SK-N-SH (cell line): ENCODE measurements around the gene MAST4. TPM values are rescaled to one million over a fixed set of nuclear protein-coding genes. Genes with fewer than 3 reads are reported as not detected.

Experiments
- CTCF ChIA-PET: fragments of 300-600, 350-600 bp; formaldehyde crosslinking; extraction: SDS; loops from one replicate; lab custom pipeline; 2021; lab: Yijun Ruan, JAX
- POLR2A ChIA-PET: fragments of 350-600 bp; sonication (Branson Sonifier 250); formaldehyde crosslinking; extraction: SDS; loops from one replicate; lab custom pipeline; 2020; ENCODE audit warnings: antibody characterized with exemption, inconsistent platforms; lab: Yijun Ruan, JAX
- DNase-seq: peaks from one replicate; pipeline ENCODE4 v3.0.0; 2012
- H2AFZ ChIP-seq: fragments of 200-600 bp; sonication (generic); 2 replicates; pipeline ENCODE4 v1.8.1; 2016; ENCODE audit warnings: antibody characterized with exemption, mild to moderate bottlenecking, low read depth
- H3F3A ChIP-seq: fragments of 200-600 bp; sonication (generic); replicated peaks from 2 replicates; pipeline ENCODE3; 2016; ENCODE audit warnings: antibody characterized with exemption, mild to moderate bottlenecking; ENCODE audit not compliant: insufficient read depth
- H3K27ac ChIP-seq, 2 experiments: fragments of 200-500 bp in 1 of 2; fragments of 200-600 bp in 1 of 2; sonication (Bioruptor generic) in 1 of 2; sonication (generic), shearing (Covaris generic) in 1 of 2; 2 replicates each; pipeline versions ENCODE4 v1.5.1 to v1.6.1; 2014 to 2016; ENCODE audit warnings: low read depth in 2 of 2, inconsistent platforms in 1 of 2, low read length in 1 of 2, mild to moderate bottlenecking in 1 of 2, mixed read lengths in 1 of 2
- H3K27me3 ChIP-seq: fragments of 200-600 bp; sonication (generic), shearing (Covaris generic); 2 replicates; pipeline ENCODE4 v1.6.1; 2016; ENCODE audit warnings: mixed run types; ENCODE audit not compliant: insufficient read depth
- H3K36me3 ChIP-seq, 2 experiments: fragments of 200-500 bp in 1 of 2; fragments of 200-600 bp in 1 of 2; sonication (Bioruptor generic) in 1 of 2; sonication (generic) in 1 of 2; replicated peaks in 1 of 2; 2 replicates each; pipeline versions ENCODE3 to v1.5.1; 2014 to 2016; ENCODE audit warnings: low read length in 1 of 2, mild to moderate bottlenecking in 1 of 2; ENCODE audit not compliant: insufficient read depth in 2 of 2, control insufficient read depth in 1 of 2
- H3K4me1 ChIP-seq, 2 experiments: fragments of 200-500 bp in 1 of 2; fragments of 200-600 bp in 1 of 2; sonication (Bioruptor generic) in 1 of 2; sonication (generic), shearing (Covaris generic) in 1 of 2; 2 replicates each; pipeline versions ENCODE4 v1.5.1 to v1.6.1; 2014 to 2016; ENCODE audit warnings: low read depth in 1 of 2, low read length in 1 of 2, mixed run types in 1 of 2; ENCODE audit not compliant: insufficient read depth in 2 of 2, control insufficient read depth in 1 of 2
- H3K4me2 ChIP-seq: fragments of 200-600 bp; sonication (generic), shearing (Covaris generic); 2 replicates; pipeline ENCODE4 v1.6.1; 2017; ENCODE audit warnings: mixed run types
- H3K4me3 ChIP-seq, 2 experiments: fragments of 200-500 bp in 1 of 2; fragments of 200-600 bp in 1 of 2; sonication (Bioruptor generic) in 1 of 2; sonication (generic), shearing (Covaris generic) in 1 of 2; 2 replicates each; pipeline versions ENCODE4 v1.5.1 to v1.8.1; 2014 to 2016; ENCODE audit warnings: low read depth in 2 of 2, inconsistent platforms in 1 of 2, low read length in 1 of 2, mild to moderate bottlenecking in 1 of 2, mixed read lengths in 1 of 2, moderate library complexity in 1 of 2
- H3K79me2 ChIP-seq: fragments of 200-600 bp; sonication (generic); 2 replicates; pipeline ENCODE4 v1.8.1; 2017; ENCODE audit warnings: mild to moderate bottlenecking; ENCODE audit not compliant: insufficient read depth
- H3K9ac ChIP-seq: fragments of 200-600 bp; sonication (generic); 2 replicates; pipeline ENCODE4 v1.6.1; 2017; ENCODE audit warnings: mixed run types
- H3K9me2 ChIP-seq: fragments of 200-600 bp; sonication (generic); 2 replicates; pipeline ENCODE4 v1.6.1; 2017; ENCODE audit warnings: mixed run types
- H3K9me3 ChIP-seq: fragments of 200-600 bp; sonication (generic); 2 replicates; pipeline ENCODE4 v1.6.1; 2017; ENCODE audit warnings: mixed run types, mild to moderate bottlenecking, moderate library complexity
- H4K20me1 ChIP-seq: fragments of 200-600 bp; sonication (generic); 2 replicates; pipeline ENCODE4 v1.6.1; 2017; ENCODE audit warnings: mild to moderate bottlenecking, mixed run types; ENCODE audit not compliant: insufficient read depth
- ELF1 ChIP-seq: IDR thresholded peaks from 2 replicates; pipeline ENCODE4 v1.4.0; 2012
- EP300 ChIP-seq, 2 experiments: IDR thresholded peaks; 2 replicates each; pipeline versions ENCODE4 v1.4.0 to v1.6.1; 2012; ENCODE audit warnings: borderline replicate concordance in 1 of 2, low read depth in 1 of 2, low read length in 1 of 2
- EZH2phosphoT487 ChIP-seq: fragments of 200-600 bp; sonication (generic); IDR thresholded peaks from 2 replicates; pipeline ENCODE4 v1.6.1; 2017; ENCODE audit warnings: low read depth, mixed run types, mild to moderate bottlenecking, antibody characterized with exemption, moderate library complexity, borderline replicate concordance
- FOXJ3 ChIP-seq: sonication (generic); formaldehyde crosslinking; IDR thresholded peaks from 2 replicates; pipeline ENCODE4 v1.5.1; 2020; ENCODE audit warnings: mild to moderate bottlenecking, missing genetic modification reagents
- FOXM1 ChIP-seq: IDR thresholded peaks from 2 replicates; pipeline ENCODE4 v1.4.0; 2012; ENCODE audit warnings: low read depth, mild to moderate bottlenecking
- GATA2 ChIP-seq: sonication (generic); formaldehyde crosslinking; IDR thresholded peaks from 2 replicates; pipeline ENCODE4 v1.5.0; 2020; ENCODE audit warnings: mild to moderate bottlenecking, missing genetic modification reagents
- MAX ChIP-seq: IDR thresholded peaks from 2 replicates; pipeline ENCODE4 v1.4.0; 2012; ENCODE audit warnings: low read depth
- MEF2A ChIP-seq: IDR thresholded peaks from 2 replicates; pipeline ENCODE4 v1.4.0; 2012; ENCODE audit warnings: low read depth, borderline replicate concordance
- NFIC ChIP-seq: IDR thresholded peaks from 2 replicates; pipeline ENCODE4 v1.4.0; 2012; ENCODE audit warnings: borderline replicate concordance
- RAD21 ChIP-seq: IDR thresholded peaks from 2 replicates; pipeline ENCODE4 v1.6.1; 2012; ENCODE audit warnings: mild to moderate bottlenecking, low read length
- SIN3A ChIP-seq: IDR thresholded peaks from 2 replicates; pipeline ENCODE4 v1.6.1; 2012; ENCODE audit warnings: low read depth, mild to moderate bottlenecking, low read length, moderate library complexity, borderline replicate concordance
- SMC3 ChIP-seq: IDR thresholded peaks from 2 replicates; pipeline ENCODE4 v1.6.1; 2012; ENCODE audit warnings: low read depth, low read length, improper control_type of control experiment
- TCF12 ChIP-seq: IDR thresholded peaks from 2 replicates; pipeline ENCODE4 v1.4.0; 2012
- TEAD4 ChIP-seq: IDR thresholded peaks from 2 replicates; pipeline ENCODE4 v1.4.0; 2012; ENCODE audit warnings: mild to moderate bottlenecking, borderline replicate concordance; ENCODE audit not compliant: insufficient read depth
- YY1 ChIP-seq: IDR thresholded peaks from 2 replicates; pipeline ENCODE4 v1.4.0; 2012; ENCODE audit warnings: low read depth, mild to moderate bottlenecking
- WGBS: methylation state at CpG from one replicate; pipeline ENCODE4 v1.1.6; 2017; ENCODE audit warnings: low lambda C conversion rate; 5-methylcytosine and 5-hydroxymethylcytosine counted together
- polyA plus RNA-seq, 3 experiments: library from polyadenylated mRNA; depleted of rRNA; stranded (reverse); fragments of >200 nt; gene quantifications; 2 replicates each; pipeline ENCODE4 v1.2.3, GENCODE V29; 2012
- TF ChIP-seq, protein P1 (sequence below): IDR thresholded peaks from 2 replicates; pipeline ENCODE4 v1.6.1; 2012; ENCODE audit warnings: mild to moderate bottlenecking, low read depth, low read length, moderate library complexity
- TF ChIP-seq, protein P2 (sequence below): IDR thresholded peaks from 2 replicates; pipeline ENCODE4; 2012
- TF ChIP-seq, protein P3 (sequence below): IDR thresholded peaks from 2 replicates; pipeline ENCODE4 v1.4.0; 2012; ENCODE audit warnings: low read depth, borderline replicate concordance

MAST4 gene
- polyA plus RNA-seq, 1 of the 3 experiments (the other 2 are of a cell fraction) = 2.2 TPM

GRCh38 chr5:66826263-66826662 lies 230.1 kb downstream of the MAST4 start (continued):
- no peak for TF ChIP-seq ELF1
- no peak for TF ChIP-seq EZH2phosphoT487
- no peak for TF ChIP-seq MEF2A
- TF ChIP-seq, protein P1, sequence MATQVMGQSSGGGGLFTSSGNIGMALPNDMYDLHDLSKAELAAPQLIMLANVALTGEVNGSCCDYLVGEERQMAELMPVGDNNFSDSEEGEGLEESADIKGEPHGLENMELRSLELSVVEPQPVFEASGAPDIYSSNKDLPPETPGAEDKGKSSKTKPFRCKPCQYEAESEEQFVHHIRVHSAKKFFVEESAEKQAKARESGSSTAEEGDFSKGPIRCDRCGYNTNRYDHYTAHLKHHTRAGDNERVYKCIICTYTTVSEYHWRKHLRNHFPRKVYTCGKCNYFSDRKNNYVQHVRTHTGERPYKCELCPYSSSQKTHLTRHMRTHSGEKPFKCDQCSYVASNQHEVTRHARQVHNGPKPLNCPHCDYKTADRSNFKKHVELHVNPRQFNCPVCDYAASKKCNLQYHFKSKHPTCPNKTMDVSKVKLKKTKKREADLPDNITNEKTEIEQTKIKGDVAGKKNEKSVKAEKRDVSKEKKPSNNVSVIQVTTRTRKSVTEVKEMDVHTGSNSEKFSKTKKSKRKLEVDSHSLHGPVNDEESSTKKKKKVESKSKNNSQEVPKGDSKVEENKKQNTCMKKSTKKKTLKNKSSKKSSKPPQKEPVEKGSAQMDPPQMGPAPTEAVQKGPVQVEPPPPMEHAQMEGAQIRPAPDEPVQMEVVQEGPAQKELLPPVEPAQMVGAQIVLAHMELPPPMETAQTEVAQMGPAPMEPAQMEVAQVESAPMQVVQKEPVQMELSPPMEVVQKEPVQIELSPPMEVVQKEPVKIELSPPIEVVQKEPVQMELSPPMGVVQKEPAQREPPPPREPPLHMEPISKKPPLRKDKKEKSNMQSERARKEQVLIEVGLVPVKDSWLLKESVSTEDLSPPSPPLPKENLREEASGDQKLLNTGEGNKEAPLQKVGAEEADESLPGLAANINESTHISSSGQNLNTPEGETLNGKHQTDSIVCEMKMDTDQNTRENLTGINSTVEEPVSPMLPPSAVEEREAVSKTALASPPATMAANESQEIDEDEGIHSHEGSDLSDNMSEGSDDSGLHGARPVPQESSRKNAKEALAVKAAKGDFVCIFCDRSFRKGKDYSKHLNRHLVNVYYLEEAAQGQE = no peak
- no peak for TF ChIP-seq YY1
- TF ChIP-seq RAD21 = no peak

GRCh38 chr5:66826696-66827095 lies 230.5 kb downstream of the MAST4 start:
- Histone ChIP-seq H3K4me2 (no peak overlapping the region), H3K27me3 (peaks cover 5% of the 10 kb centered on the region; the same call in 1 of the 2 replicates), H3K4me1 (peaks cover 7 to 13% of the 10 kb centered on the region in 2 experiments; a peak in 3 of 4 replicates), H3K4me3 (no peak overlapping the region), H3K36me3 (no peaks in the 10 kb centered on the region), H3K9me2 (no peaks in the 10 kb centered on the region), H3K79me2 (no peaks in the 10 kb centered on the region), H3K27ac (no peak overlapping the region), H3K9me3 (no peaks in the 10 kb centered on the region), H3K9ac (no peak overlapping the region), H3F3A (no peaks in the 10 kb centered on the region), H2AFZ (no peak overlapping the region), H4K20me1 (no peaks in the 10 kb centered on the region)
- 73% methylated on average over 3 of the region's 3 CpGs for WGBS
- POLR2A ChIA-PET = no interaction called here
- no peak for DNase-seq
- TF ChIP-seq EP300 (IDR thresholded peaks at IDR 0.05; ENCODE audit: borderline replicate concordance in 1 of 2, low read depth in 1 of 2, low read length in 1 of 2) (no peak), TCF12 (no peak), NFIC (no peak), FOXJ3 (CRISPR knock-in tag) (no peak), SMC3 (no peak), TEAD4 (no peak), MAX (no peak), FOXM1 (no peak), YY1 (no peak), GATA2 (CRISPR knock-in tag) (no peak), SIN3A (no peak)
- TF ChIP-seq, protein P2, sequence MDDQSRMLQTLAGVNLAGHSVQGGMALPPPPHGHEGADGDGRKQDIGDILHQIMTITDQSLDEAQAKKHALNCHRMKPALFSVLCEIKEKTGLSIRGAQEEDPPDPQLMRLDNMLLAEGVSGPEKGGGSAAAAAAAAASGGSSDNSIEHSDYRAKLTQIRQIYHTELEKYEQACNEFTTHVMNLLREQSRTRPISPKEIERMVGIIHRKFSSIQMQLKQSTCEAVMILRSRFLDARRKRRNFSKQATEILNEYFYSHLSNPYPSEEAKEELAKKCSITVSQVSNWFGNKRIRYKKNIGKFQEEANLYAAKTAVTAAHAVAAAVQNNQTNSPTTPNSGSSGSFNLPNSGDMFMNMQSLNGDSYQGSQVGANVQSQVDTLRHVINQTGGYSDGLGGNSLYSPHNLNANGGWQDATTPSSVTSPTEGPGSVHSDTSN = no peak
- TF ChIP-seq, protein P3, sequence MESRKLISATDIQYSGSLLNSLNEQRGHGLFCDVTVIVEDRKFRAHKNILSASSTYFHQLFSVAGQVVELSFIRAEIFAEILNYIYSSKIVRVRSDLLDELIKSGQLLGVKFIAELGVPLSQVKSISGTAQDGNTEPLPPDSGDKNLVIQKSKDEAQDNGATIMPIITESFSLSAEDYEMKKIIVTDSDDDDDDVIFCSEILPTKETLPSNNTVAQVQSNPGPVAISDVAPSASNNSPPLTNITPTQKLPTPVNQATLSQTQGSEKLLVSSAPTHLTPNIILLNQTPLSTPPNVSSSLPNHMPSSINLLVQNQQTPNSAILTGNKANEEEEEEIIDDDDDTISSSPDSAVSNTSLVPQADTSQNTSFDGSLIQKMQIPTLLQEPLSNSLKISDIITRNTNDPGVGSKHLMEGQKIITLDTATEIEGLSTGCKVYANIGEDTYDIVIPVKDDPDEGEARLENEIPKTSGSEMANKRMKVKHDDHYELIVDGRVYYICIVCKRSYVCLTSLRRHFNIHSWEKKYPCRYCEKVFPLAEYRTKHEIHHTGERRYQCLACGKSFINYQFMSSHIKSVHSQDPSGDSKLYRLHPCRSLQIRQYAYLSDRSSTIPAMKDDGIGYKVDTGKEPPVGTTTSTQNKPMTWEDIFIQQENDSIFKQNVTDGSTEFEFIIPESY = no peak
- TF ChIP-seq, protein P1 = no peak
- CTCF ChIA-PET = interaction anchor here (0.7 to 6.4 kb wide), 5 partner anchors 11 to 1163 kb away, joined by 3 to 76 read pairs (median 3); no protein-coding TSS in a partner anchor
